ENCODE results near the gene EFNA5. TPM values are rescaled to one million over a fixed set of nuclear protein-coding genes. Genes with fewer than 3 reads are reported as not detected.

The EFNA5 gene
- polyA plus RNA-seq, 3 donors: 0.01 TPM; not detected in 2

DNA sequence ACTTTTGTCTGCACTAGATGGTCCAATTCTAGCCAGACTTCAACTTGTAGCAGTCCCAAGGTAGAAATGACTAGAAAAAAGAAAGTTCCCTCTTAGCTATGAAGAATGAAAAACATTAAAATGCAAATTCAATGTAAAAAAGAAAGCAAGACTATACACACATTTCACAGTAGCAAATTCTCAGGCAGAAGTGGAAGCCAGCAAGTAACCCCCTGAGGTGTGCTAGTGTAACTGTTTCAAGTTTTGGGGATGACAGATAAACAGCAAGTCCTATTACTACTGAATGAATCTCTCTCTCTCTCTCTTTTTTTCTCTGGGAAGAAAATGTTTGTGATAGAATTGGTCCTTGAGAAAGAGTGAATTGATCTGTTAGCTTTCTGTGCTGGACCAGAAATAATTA lies 185.6 kb downstream of the EFNA5 start:
- Histone ChIP-seq H2AFZ (ENCODE audit: insufficient read depth, low read depth, low read length, poor library complexity, severe bottlenecking) (no peak overlapping the region), H3K27me3 (ENCODE audit: control insufficient read depth in 2 of 2, insufficient read depth in 2 of 2, low read length in 2 of 2) (no peaks in the 10 kb centered on the region), H3K4me2 (replicated peaks; ENCODE audit: extremely low read depth, low read length, poor library complexity, severe bottlenecking) (no peak overlapping the region), H3K9me3 (replicated peaks in 1 of 2; ENCODE audit: control insufficient read depth in 1 of 2, insufficient read depth in 1 of 2, low read length in 2 of 2) (no peaks in the 10 kb centered on the region), H3K4me3 (replicated peaks in 1 of 3; ENCODE audit: low read depth in 2 of 3, low read length in 3 of 3) (no peak overlapping the region), H3K79me2 (ENCODE audit: insufficient read depth, low read length) (no peaks in the 10 kb centered on the region), H3K9ac (ENCODE audit: insufficient read depth, low read length, poor library complexity, severe bottlenecking) (no peak overlapping the region), H4K20me1 (ENCODE audit: insufficient read depth, low read length) (no peaks in the 10 kb centered on the region), H3K4me1 (ENCODE audit: control insufficient read depth in 1 of 2, insufficient read depth in 2 of 2, low read length in 2 of 2) (peaks cover 13 to 19% of the 10 kb centered on the region in 2 donors), H3K27ac (ENCODE audit: low read depth in 1 of 2, low read length in 2 of 2) (no peak overlapping the region), H3K36me3 (replicated peaks in 1 of 2; ENCODE audit: control insufficient read depth in 1 of 2, insufficient read depth in 2 of 2, low read length in 2 of 2) (no peaks in the 10 kb centered on the region)
- H3K4me1 Mint-ChIP-seq: peaks cover 14% of the 10 kb centered on the region
- no peak overlapping the region for H3K4me3 Mint-ChIP-seq
- intact Hi-C loops (cut with micrococcal nuclease): no loop called here
- no peaks in the 10 kb centered on the region for H3K36me3 Mint-ChIP-seq
- TF ChIP-seq CTCF (IDR thresholded peaks at IDR 0.05): no peak
- H3K27ac Mint-ChIP-seq: no peak overlapping the region
- H3K9me3 Mint-ChIP-seq: peaks cover 0 to 2% (median 0%) of the 10 kb centered on the region in 7 donors
- DNase-seq: no peak
- H3K27me3 Mint-ChIP-seq (ENCODE audit: low read depth in 3 of 3): no peaks in the 10 kb centered on the region

DNA sequence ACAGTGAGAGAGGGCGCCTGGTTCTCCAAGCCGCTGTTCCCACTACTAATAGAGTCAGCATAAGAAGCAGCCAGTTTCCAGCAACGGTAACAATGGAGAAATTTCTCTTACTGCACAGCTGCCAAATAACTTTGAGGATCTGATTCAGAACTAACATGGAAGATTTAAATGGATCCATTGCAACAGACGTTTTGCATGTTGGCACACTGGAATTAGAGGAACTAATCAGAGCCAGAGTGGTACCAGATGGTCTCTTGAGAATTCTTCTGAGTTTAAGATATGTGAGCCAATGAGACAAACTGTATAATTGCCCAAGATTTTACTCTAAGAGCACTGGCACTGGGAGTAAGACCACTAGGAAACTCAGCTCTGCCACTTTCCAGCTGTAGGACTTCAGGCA lies 186.5 kb downstream of the EFNA5 start:
- H3K36me3 ChIP-seq (replicated peaks in 1 of 2; ENCODE audit: control insufficient read depth in 1 of 2, insufficient read depth in 2 of 2, low read length in 2 of 2): no peaks in the 10 kb centered on the region
- H3K9ac ChIP-seq (ENCODE audit: insufficient read depth, low read length, poor library complexity, severe bottlenecking): no peak overlapping the region
- no peak for TF ChIP-seq CTCF (IDR thresholded peaks at IDR 0.05)
- Mint-ChIP-seq H3K4me1 (peaks cover 14% of the 10 kb centered on the region), H3K27me3 (ENCODE audit: low read depth in 3 of 3) (no peaks in the 10 kb centered on the region), H3K9me3 (peaks cover 0 to 2% (median 0%) of the 10 kb centered on the region in 7 donors), H3K36me3 (no peaks in the 10 kb centered on the region), H3K4me3 (no peak overlapping the region), H3K27ac (peak overlapping the region in 1 of 7 donors; percentile 21)
- H3K9me3 ChIP-seq (replicated peaks in 1 of 2; ENCODE audit: control insufficient read depth in 1 of 2, insufficient read depth in 1 of 2, low read length in 2 of 2): no peaks in the 10 kb centered on the region
- H3K4me1 ChIP-seq (ENCODE audit: control insufficient read depth in 1 of 2, insufficient read depth in 2 of 2, low read length in 2 of 2): peaks cover 13 to 19% of the 10 kb centered on the region in 2 donors
- WGBS (ENCODE audit: insufficient coverage): 86% methylated on average over 4 of the region's 4 CpGs
- H3K79me2 ChIP-seq (ENCODE audit: insufficient read depth, low read length): no peaks in the 10 kb centered on the region
- no peaks in the 10 kb centered on the region for H3K27me3 ChIP-seq (ENCODE audit: control insufficient read depth in 2 of 2, insufficient read depth in 2 of 2, low read length in 2 of 2)
- no peak overlapping the region for H3K4me3 ChIP-seq (replicated peaks in 1 of 3; ENCODE audit: low read depth in 2 of 3, low read length in 3 of 3)
- no peak for DNase-seq
- no peak overlapping the region for H3K27ac ChIP-seq (ENCODE audit: low read depth in 1 of 2, low read length in 2 of 2)
- no peak overlapping the region for H3K4me2 ChIP-seq (replicated peaks; ENCODE audit: extremely low read depth, low read length, poor library complexity, severe bottlenecking)
- no peak overlapping the region for H2AFZ ChIP-seq (ENCODE audit: insufficient read depth, low read depth, low read length, poor library complexity, severe bottlenecking)
- no peaks in the 10 kb centered on the region for H4K20me1 ChIP-seq (ENCODE audit: insufficient read depth, low read length)
- intact Hi-C loops (cut with micrococcal nuclease): no loop called here

All from CD14-positive monocyte (primary cell).